Left colon (tissue), 2 donors: ENCODE data around the gene ERMARD. TPM values are rescaled to one million over a fixed set of nuclear protein-coding genes. Genes with fewer than 3 reads are reported as not detected.

Experiments used
- ATAC-seq: fragments of 200-7000 bp; cut with Tn5 transposase; one replicate; pipeline ENCODE4 v1.9.1; 2020; ENCODE audit warnings: mild to moderate bottlenecking, moderate library complexity
- DNase-seq, 2 donors: peaks; one replicate each; pipeline ENCODE4 v3.0.0-alpha.2; 2020
- intact Hi-C, 2 donors: fragments of 100-400 bp; cut with DNase I in 1 of 2; cut with micrococcal nuclease in 1 of 2; formaldehyde crosslinking; loops; one replicate each; pipeline versions ENCODE4 v1.11.2 to v1.14.0; 2022; cut with DNase I, micrococcal nuclease
- long read RNA-seq: library from polyadenylated mRNA; unstranded; transcript quantifications from one replicate; pipeline ENCODE4 v2.0.0, GENCODE V29; 2021
- total RNA-seq, 2 donors: library from RNA; stranded (reverse); fragmentation: NEBNext Ultra II Directional; extraction: Animal tissue kit (Norgen Biotek cat#: 25700); gene quantifications; one replicate each; pipeline ENCODE4 v1.2.1, GENCODE V29; 2021
- donor health status: DM: no; HTN: no; CAD: no.
- donor health status: DM: yes; HTN: yes; CAD: no.

Gene ERMARD
- 10 to 100 TPM; 15.3 to 16.9 TPM for total RNA-seq
- long read RNA-seq, transcript ERMARD-203 (18 exons, 2,141 nt) = major isoform, 7 of 23 reads
- long read RNA-seq, partial matches to known transcripts = 0 of 23 reads
- long read RNA-seq, other reads (novel, unspliced or antisense) = 15 of 23 reads

DNA sequence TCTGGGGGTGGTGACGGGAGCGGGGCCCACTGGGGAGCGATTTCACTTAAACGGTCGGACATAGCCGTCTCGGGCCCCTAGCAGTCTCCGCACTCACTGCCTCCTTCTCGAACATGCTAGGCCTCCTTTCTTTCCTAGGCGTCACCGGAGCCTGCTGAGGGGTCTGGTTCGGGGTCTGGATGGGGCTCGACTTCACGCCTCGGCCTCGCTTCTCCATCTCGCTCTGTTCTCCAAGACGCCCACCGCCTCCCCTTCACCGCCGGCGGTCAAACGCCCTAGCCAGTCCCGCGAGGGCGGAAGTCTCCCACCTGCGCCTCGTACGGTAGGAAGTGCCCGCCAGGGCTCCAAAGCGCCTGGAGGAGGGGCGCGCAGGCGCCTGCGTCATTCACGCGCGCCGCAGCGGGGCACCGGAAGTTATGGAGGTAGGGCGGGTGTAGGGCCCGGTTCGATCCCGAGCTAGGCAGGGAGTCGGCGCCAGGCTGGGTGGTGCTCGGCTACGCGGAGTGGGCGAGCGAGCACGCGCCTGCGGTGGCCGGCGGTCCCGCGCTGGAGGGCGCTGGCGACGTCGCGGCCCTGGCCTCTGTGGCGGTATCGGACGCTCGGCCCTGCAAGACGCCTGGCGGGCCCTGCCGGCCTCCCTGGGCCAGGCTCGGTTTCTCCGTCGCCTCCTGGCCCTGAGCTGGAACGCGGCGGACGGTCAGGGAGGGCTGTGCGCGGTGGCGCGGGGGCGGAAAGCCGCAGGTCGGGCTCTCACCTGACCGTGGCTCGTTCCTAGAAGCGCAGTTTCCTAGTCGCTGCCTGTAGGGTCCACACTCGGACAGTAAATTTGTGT lies at the start of gene ERMARD, which contains the start of gene DYNLT2:
Gene ERMARD, plus strand, starts transcription at position 381 of the 832 bp plus-strand sequence. Its CDS starts 36 bp downstream, at position 417.
Gene DYNLT2, minus strand, starts transcription at position 331 of the 832 bp plus-strand sequence. Its CDS starts 114 bp downstream, at position 217.
- DNase-seq = peak; percentile 93 to 96
- intact Hi-C loops = no loop called here
- ATAC-seq = peak; percentile 97

DNA sequence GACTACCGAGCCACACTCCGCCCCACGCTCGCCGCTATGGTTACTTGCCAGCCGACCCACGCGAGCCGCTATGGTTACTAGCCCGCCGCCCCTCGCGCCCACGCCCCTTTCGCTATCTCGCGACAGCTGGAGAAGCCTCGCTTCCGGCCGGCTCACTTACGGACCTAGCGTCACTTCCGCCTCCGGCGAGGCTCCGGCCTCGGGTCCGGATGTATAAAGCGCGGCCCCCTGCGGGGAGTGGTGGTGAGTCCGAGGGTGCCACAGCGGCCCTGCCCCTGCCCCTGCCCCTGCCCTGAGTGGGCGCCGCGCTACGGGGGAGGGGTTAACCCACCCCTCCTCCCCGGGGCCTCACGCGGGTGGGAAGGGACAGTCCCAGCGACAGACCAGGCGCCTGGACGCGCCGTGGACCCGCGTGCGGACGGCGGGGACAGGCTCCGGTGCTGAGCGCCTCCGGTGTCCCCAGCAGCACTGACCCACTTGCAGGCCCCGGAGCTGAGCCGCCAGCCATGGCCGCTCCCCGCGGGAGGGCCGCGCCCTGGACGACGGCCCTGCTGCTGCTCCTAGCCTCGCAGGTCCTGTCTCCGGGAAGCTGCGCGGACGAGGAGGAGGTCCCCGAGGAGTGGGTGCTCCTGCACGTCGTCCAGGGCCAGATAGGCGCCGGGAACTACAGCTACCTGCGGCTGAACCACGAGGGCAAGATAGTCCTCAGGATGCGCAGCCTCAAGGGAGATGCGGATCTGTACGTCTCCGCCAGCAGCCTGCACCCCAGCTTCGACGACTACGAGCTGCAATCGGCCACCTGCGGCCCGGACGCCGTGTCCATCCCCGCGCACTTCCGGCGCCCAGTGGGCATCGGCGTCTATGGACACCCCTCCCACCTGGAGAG lies 49.2 kb upstream of the ERMARD start, which contains the start of the genes C6orf120 and WDR27:
Gene C6orf120, plus strand, starts transcription at position 173 of the 886 bp plus-strand sequence. Its CDS starts 334 bp downstream, at position 507.
Gene WDR27, minus strand, starts transcription at position 76 of the 886 bp plus-strand sequence. CDS start 13,024 bp downstream, outside the sequence.
- ATAC-seq (peak; percentile 90), DNase-seq (peak; percentile 96 to 99)
- intact Hi-C loops = no loop called here

DNA sequence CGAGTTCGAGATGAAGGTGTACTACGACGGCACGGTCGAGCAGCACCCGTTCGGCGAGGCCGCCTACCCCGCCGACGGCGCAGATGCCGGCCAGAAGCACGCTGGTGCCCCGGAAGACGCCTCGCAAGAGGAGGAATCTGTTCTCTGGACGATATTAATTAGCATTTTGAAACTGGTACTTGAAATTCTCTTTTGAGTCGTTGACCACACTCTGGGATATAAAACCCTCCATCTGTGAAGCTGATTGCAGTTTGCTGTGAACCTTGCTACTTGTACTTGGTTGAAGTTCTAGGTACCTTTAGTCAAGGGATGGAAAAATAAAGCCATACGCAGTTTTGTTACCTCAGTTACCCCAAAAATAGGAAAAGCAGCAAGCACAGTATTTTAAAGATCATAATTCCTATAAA lies 48.6 kb upstream of the ERMARD start:
- no peak for ATAC-seq
- intact Hi-C loops = no loop called here
- DNase-seq = no peak

DNA sequence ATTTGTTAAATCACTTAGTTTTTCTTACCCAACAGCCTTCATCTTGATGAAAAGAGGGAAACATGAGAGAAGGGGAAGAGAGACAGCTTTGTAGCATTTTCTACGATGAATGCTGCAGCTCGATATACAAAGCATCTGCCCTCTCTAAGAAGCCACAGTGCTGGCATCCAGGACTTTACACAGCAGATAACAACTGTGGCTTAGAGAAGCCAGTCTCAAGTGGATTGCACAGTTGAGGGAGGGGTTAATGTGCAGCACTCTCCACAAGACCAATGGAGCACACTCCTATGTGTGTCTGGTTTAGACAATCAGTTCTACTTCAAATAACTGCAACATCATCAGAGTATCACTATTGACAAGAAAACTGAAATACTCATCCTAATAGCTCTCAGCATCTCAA lies 43.6 kb upstream of the ERMARD start:
- intact Hi-C loops = no loop called here
- DNase-seq = no peak
- ATAC-seq = no peak

DNA sequence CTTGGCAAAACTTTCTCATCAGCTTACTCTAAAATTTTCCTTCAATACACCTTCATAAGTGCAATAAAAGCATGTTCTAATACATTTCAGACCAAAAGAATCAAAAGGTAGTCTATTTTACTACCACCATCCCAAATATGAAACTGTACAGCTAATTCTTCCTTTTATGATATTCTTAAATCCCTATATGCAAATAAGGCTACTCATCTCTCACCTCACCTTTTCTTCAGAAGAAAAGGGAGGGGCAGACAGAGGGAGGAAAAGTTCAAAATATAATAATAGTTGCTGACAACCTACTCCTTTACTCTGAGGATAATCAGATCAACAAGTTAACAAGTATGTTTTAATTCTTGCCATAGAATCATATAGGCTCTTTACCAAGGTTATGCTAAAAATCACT lies 42.1 kb upstream of the ERMARD start:
- DNase-seq (no peak), ATAC-seq (no peak)
- intact Hi-C loops = no loop called here

DNA sequence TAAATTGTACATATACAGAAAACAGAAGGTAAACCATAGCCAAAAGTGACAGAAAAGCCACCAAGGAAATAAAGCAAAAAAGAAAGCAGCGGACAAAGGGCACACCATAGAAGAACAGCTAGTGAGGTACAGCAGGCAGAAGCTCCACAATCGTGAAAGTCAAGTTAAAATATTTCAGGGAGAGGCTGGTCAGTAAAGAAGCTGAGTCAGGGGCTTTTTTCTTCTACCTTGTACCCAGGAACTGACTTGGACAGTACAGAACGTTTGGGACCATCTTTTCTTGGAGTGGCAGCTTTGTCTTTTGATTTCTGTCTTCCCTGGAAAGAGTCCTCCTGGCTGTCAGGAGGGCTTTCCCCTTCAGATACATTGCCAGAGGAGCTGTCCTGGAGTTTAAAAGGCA lies 41.4 kb upstream of the ERMARD start:
- ATAC-seq (no peak), DNase-seq (no peak)
- intact Hi-C loops = no loop called here

DNA sequence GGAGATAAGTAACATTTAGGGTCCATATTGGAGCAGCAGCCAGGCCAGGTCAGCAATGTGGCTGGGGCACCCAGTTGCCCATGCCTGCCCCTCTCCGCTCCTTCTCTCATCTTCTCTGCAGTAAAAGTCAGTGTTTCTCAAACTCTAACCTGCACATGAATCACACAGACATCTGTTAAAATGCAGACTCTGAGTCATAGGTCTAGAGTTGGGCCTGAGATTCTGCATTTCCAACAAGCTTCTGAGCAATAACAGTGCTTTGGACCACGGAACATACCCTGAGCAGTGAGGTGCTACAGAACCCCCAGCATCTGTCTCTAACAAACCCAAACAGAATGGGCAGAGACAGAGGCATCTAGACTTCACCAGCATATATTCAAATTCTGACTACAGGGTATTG lies 37.2 kb upstream of the ERMARD start:
- ATAC-seq (no peak), DNase-seq (no peak)
- intact Hi-C loops = no loop called here

DNA sequence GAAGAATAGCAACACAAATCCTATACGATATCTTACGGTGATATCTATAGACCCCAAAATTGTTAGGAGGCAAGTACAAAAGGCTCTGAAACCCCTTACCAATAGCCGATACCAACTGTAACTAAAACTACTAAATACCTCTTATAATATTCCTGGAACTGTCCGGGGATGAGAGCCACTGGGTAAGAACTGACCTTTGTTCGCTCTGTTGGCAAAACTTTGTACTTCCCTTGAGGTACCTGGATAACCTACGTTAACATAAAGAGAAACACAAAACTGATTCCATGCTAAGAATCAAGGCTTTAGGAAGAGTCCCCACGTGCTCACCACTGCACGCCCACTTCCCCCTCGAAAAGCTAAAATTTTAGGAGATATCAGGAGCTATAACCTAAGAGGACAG lies 36.8 kb upstream of the ERMARD start:
- DNase-seq = no peak
- ATAC-seq = no peak
- intact Hi-C loops = no loop called here

DNA sequence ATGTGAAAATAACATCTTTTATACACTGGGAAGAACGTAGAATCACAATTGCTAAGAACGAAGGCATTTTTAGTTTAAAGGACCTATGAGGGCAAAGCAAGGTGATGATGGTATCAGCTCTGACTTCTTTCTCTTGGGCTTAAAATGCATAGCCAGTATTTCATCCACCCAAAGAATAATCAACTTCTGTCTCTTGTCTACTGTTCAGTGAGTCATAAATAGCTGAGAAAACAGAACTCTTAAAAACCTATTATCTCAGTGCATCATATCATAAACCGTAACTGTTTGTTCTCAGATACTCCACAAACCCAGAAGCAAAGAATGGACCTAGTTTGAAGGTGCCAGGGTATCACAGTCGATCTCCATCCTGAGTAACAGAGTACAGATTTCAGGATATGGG lies 32.3 kb upstream of the ERMARD start:
- ATAC-seq (no peak), DNase-seq (no peak)
- intact Hi-C loops = no loop called here

DNA sequence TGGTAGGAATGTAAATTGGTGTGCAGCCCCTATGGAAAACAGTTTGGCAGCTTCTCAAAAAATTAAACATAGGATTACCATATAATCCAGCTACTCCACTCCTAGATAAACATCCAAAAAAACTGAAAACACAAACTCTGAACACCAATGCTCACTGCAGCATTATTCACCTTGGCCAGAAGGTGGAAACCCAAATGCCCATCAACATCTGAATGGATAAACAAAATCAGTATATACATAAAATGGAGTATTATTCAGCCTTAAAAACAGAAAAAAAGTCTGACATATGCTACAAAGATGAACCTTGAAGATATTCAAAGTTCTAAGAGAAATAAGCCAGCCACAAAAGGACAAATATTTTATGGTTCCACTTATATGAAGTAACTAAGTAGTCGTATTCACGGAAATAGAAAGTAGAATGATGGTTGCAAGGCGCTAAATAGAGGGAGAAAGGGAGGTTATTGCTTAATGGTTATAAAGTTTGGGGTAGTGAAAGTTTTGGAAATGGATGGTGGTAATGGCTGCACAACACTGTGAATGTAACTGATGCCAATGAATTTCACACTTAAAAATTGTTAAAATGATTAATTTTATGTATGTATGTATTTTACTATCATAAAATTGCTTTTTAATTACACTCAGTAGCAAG lies 31.1 kb upstream of the ERMARD start:
- ATAC-seq = no peak
- DNase-seq = no peak
- intact Hi-C loops = no loop called here

DNA sequence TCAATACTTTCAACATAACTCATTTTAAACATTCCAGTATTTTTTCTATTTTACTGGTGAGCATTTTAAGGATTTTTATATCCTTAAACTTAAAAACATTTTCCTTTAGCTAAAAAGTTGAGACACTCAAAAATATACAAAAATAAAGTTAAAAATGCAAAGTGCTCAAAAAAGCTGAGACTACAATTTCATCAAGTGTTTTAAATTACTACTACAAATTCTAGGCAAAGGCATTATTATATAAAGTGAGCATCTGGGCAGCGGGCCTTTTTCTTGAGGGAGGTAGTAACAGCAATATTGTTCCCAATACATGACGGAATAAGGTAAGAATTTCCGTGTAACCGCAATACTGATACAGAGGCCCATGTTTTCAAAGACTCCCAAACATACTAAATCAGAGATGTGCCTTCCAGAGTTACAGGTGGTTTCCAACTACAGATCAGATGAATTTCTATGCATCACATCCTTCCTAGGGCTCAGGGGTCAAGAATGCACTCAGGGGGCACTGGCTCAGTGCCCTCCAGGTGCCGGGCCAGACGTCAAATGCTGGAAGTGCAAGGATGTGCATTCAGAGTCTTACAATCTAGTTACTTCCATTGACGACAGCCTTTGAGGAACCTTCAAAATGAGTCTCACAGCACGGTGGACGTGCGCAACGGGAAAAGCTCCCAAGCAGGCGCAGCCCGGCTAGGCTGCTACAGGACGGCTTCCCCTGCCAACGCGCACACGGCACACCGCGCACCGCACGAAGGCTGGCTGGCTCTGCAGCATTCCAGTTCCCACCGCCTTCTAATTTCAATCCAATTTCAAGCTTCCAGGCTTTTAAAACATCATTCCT lies 28.8 kb upstream of the ERMARD start:
- intact Hi-C loops = no loop called here
- peak; percentile 40 to 64 for DNase-seq
- peak; percentile 65 for ATAC-seq

DNA sequence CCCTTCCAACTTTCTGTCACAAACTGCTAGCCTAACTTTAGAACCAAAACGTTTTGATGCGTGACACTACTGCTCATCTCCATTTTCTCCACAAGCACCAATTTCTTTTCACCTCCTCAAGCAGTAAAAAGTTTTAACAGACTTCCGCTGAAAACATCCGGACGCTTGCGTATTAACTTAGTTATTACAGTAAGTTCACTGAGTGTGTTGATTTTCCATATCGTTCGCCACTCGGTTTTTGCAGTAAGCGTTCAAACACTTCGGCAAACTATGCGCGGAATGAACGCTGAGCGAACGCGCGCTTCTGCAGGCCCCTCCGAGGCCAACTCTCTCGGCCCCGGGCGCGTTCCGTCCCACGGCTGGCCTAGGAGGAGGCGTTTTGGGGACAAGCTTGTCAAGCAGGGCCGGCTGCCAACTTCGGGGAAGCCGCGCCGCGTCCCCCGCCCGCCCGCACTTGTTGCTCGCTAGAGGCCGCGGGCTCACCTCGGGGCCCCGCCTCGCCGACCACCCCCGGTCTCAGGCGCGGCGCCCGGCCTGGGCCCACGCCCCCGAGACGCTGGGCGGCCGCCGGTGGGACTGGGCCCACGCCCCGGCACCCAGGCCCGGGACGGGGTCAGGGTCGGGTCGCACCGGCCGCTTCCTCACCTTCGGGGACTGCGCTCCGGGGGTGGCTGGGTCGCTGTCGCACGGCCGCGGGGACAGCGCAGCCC lies 28.1 kb upstream of the ERMARD start:
- DNase-seq (peak; percentile 47 to 79), ATAC-seq (peak; percentile 57)
- intact Hi-C loops = no loop called here

DNA sequence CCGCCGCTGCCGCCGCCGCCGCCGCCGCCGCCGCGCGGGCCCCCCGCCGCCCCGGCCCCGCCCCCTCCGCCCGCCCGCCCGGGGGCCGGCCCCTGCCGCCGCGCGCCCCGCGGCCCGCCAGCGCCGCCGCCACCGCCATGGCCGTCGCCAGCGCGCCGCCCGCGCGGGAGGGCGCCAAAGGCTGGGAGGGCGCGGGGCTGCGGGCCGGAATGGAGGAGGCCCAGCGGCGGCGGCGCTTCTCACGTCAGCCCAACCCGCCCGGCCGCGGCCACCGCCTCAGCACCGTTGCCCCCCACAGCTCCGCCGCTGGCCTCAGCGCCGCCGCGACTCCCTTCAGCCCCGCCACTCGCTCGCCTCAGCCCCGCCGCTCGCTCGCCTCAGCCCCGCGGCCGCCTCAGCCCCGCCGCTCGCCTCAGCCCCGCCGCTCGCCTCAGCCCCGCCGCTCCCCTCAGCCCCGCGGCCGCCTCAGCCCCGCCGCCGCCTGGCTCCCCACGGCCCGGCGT lies 27.4 kb upstream of the ERMARD start:
- ATAC-seq = peak; percentile 48
- DNase-seq = peak in 1 of 2 donors; percentile 56
- intact Hi-C loops = no loop called here

DNA sequence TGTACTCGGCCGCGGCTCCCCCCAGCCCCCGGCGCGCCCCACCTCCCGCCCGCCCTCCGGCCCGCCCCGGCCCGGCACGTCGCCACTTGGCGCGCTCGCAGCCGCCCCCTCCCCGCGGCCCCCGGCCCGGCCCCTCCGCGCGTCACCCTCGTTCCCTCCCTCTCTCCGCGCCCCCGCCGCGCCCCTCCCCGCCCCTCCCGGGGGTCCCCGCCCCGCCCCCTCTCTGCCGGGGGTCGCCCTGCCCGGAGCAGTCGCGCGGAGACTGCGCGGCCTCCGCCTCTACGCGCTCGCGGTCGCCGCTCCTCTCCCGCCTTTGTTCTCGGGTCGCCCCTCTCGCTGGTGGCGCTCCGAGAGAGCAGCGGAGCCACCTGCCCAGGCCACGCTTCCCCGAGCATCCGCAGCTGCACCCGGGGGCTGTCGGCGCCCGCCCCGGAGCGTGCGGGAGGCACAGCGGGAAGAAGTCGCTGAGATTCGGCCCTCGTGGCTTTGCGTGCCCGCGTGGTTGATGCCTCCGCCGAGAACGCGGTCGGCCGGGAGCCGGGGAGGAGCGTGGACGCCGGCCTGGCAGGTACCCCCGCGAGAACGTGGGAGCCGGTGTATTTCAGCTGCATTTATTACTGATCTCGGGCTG lies 26.8 kb upstream of the ERMARD start, which contains the start of gene PHF10:
Gene PHF10, minus strand, starts transcription at position 7 of the 631 bp plus-strand sequence. CDS start 569 bp downstream, outside the sequence.
- peak; percentile 57 for ATAC-seq
- DNase-seq = peak; percentile 41 to 64
- intact Hi-C loops = no loop called here

DNA sequence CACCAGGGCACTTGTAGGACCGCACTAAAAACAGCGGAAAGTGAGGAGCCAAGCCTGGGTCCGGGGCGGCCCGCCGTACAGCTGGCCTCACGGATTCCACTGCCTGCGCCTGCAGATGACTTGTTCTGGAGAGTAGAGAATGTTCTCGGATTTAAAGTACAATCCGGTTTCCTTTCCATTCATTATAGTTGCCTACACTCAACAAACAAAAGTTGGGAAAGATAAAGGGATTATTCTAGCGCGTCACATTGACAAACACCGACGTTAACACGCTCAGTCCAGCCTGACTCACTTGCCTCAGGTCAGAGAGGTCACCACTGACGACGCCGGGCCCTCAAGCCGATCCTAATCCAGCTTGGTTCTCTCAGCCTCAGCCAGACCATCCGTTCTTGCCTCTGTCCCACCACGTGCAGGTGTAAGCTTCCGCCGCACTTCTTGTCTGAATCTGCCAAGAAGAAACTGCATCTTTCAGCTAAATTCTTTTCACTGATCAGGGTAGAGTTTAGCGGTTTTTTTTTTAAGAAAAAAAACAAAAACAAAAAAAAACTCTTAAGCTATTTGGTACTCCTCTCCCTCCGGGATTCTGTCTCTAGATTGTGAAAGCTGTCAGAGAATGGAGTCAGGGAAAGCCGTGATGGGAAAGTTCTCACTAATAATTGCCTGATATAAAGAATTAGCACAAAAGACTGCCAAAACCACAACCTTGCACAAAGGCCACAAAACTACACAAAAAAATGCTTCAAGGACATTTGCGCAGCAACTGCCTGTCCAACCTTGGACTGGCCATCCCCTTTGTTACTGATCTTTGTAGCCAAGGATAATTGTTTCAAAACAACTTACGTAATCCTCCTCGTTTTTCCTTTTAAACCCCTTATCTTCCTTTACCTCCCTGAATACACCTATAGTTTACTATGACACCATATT lies 26.0 kb upstream of the ERMARD start:
- peak; percentile 31 for ATAC-seq
- intact Hi-C loops = no loop called here
- DNase-seq = peak; percentile 43 to 52

DNA sequence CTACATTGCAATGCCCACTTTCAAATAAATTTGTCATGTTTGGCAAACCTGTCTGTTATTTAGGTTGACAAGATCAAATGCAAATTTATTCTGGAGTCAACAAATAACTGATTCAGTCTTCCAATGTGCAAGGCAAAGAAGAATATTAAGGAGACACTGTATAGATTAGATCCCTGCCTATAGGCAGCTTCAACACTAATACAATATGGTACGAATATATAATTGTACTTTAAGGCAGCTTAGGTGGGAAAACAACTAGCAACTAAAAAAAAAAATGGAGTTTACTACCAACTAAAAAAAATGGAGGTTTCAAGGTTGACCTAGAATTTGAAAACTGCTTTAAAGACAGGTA lies 25.4 kb upstream of the ERMARD start:
- DNase-seq (no peak), ATAC-seq (no peak)
- intact Hi-C loops = no loop called here
